GM18498 (cell line): ENCODE results near the gene ITK.
"Not testable (repeated sequence)": the region's sequence is repeated elsewhere in the genome, so short reads cannot be mapped to it uniquely, and the experiment has no call there.

Experiments
- ATAC-seq: cut with Tn5 transposase; IDR thresholded peaks from one replicate; pipeline ENCODE4 v1.9.1; 2021; ENCODE audit warnings: mild to moderate bottlenecking, moderate library complexity; ENCODE audit not compliant: unreplicated experiment

The ITK gene

GRCh38 chr5:157167214-157167621, 13.4 kb upstream of the ITK start:
- no peak for ATAC-seq

GRCh38 chr5:157168286-157168685, 12.4 kb upstream of the ITK start:
- no peak for ATAC-seq

GRCh38 chr5:157172403-157172802, 8.2 kb upstream of the ITK start:
- ATAC-seq: peak; percentile 98

GRCh38 chr5:157175071-157175612, 5.5 kb upstream of the ITK start:
- ATAC-seq: no peak

GRCh38 chr5:157177953-157178352, 2.7 kb upstream of the ITK start:
- no peak for ATAC-seq

- ATAC-seq: no peak
Observed at GRCh38 chr5:157178966-157179365, 1.7 kb upstream of the ITK start.

GRCh38 chr5:157182143-157182757, 1.6 kb downstream of the ITK start:
- ATAC-seq: no peak

- ATAC-seq: no peak
Observed at GRCh38 chr5:157184117-157184670, 3.6 kb downstream of the ITK start.

GRCh38 chr5:157185122-157185521, 4.5 kb downstream of the ITK start:
- not testable (repeated sequence) for ATAC-seq

GRCh38 chr5:157186309-157187045, 5.8 kb downstream of the ITK start:
- ATAC-seq: no peak

GRCh38 chr5:157187046-157187754, 6.6 kb downstream of the ITK start:
- no peak for ATAC-seq

- ATAC-seq: peak; percentile 10
Observed at GRCh38 chr5:157188270-157188669, 7.6 kb downstream of the ITK start.

- ATAC-seq: peak; percentile 93
Observed at GRCh38 chr5:157189223-157189622, 8.6 kb downstream of the ITK start.

- ATAC-seq: no peak
Observed at GRCh38 chr5:157193699-157194424, 13.2 kb downstream of the ITK start.

- ATAC-seq: peak; percentile 53
Observed at GRCh38 chr5:157196045-157196444, 15.4 kb downstream of the ITK start.

GRCh38 chr5:157197086-157197485, 16.4 kb downstream of the ITK start:
- ATAC-seq: no peak

GRCh38 chr5:157198277-157198986, 17.8 kb downstream of the ITK start:
- ATAC-seq: no peak

- no peak for ATAC-seq
Observed at GRCh38 chr5:157201857-157202256, 21.2 kb downstream of the ITK start.

- no peak for ATAC-seq
Observed at GRCh38 chr5:157203417-157203816, 22.8 kb downstream of the ITK start.

- ATAC-seq: no peak
Observed at GRCh38 chr5:157204765-157205164, 24.1 kb downstream of the ITK start.
